OCI-M2 (cell line): ENCODE results near the gene APBB2.
"Not testable (repeated sequence)": the region's sequence is repeated elsewhere in the genome, so short reads cannot be mapped to it uniquely, and the experiment has no call there.

Experiments used
- DNase-seq: peaks from one replicate; lab custom pipeline; 2025; ENCODE audit not compliant: unreplicated experiment; lab: John Stamatoyannopoulos, UW

The APBB2 gene

GRCh38 chr4:40916880-40917279 lies 297.5 kb downstream of the APBB2 start:
- no peak for DNase-seq

DNA sequence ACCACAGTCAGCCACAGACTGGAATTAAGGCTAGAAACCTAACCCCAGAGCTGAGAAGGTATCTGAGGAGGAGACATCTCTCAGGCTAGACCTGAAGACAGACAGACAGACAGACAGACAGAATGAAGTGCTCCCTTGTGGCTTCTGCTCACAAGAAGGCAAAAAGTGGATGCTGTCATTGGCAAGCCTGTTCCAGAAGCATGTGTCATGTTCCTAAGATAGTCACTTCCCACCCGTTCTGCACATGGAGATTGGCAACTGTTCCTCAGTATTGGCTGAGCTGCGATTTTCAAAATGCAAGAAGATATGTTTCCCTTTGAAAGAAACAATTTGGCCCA lies 298.2 kb downstream of the APBB2 start:
- no peak for DNase-seq

DNA sequence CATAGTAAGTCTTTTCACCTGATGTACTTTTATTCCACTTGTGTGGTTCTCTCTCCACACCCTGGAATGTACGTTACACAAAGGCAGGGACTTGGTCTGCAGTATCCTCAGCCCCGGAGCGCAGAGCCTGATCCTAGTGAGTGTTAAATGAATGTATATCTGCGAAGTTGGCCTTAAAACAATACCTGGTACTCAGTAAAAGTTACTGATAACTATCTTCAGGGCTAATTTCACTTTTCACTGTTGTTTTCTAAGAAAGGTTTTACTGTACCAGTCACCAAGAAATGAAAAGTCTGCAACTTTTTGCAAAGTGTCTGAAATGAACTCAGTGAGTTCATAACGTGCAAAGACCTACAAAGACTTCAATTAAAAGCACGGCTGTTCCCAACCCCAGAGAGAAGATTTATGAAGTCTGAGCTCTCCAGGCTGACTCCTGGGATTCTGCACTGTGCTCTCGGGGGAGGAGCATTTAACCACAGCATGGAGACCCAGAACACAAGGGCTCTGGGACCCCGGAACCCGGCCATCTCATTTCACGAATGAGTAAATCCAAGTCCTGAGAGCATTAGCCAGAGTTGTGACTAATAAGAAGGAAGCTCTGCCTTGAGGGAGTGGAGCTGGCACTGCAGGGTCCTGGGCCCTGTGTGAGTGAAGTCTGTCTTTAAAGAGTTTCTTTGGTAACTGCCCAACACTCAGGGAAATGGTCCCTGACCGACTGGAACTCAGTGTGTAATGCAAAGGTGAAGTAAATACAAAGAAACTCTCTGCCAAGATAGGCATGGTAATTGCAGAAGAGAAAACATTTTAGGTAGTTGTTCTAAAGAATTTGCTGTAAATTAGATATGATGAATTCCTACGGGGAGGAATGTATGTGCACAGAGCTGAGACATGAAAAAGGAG lies 298.8 kb downstream of the APBB2 start:
- DNase-seq = no peak

GRCh38 chr4:40912460-40913184 lies 301.7 kb downstream of the APBB2 start:
- DNase-seq = no peak

- DNase-seq = no peak
Observed at GRCh38 chr4:40910706-40911105, 303.6 kb downstream of the APBB2 start.

DNA sequence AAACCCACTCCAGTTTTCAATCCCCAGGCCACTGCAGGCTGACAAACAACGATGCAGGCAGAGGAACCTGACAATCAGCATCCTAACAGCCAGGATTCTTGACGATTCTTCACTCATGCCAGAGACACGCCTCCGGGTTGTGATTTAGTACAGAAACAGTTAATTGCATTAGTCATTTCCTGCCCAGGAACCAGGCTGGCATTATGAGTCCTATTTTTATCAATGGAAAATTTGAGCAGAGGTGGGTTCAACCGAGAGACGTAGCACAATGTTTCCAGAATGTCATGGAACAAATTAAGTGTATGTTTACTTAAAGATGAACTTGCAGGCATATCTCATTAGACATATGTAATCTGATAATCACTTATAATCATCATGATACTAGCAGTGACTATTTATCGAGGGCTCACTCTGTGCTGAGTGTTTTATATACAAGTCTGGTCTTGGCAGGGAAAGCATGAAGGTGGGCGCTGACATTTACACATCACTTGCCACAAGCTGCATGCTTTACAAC lies 304.9 kb downstream of the APBB2 start:
- DNase-seq = no peak

- no peak for DNase-seq
Observed at GRCh38 chr4:40908702-40909362, 305.5 kb downstream of the APBB2 start.

GRCh38 chr4:40908297-40908696 lies 306.0 kb downstream of the APBB2 start:
- DNase-seq = no peak

GRCh38 chr4:40905414-40905813 lies 308.9 kb downstream of the APBB2 start:
- DNase-seq = no peak

DNA sequence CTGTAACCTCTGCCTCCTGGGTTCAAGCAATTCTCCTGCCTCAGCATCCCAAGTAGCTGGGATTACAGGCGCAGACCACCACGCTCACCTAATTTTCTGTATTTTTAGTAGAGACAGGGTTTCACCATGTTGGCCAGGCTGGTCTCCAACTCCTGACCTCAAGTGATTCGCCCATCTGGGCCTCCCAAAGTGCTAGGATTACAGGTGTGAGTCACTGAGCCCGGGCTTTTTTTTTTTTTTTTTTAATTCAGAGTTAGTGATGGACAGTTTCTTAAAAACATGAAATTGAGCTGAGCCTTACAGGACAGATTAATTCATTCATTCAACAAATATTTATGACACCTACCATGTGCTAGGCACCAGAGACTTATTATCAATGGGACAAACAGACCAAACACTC lies 313.8 kb downstream of the APBB2 start:
- not testable (repeated sequence) for DNase-seq

GRCh38 chr4:40897557-40898203 lies 316.7 kb downstream of the APBB2 start:
- DNase-seq = no peak

- no peak for DNase-seq
Observed at GRCh38 chr4:40890764-40891163, 323.6 kb downstream of the APBB2 start.

DNA sequence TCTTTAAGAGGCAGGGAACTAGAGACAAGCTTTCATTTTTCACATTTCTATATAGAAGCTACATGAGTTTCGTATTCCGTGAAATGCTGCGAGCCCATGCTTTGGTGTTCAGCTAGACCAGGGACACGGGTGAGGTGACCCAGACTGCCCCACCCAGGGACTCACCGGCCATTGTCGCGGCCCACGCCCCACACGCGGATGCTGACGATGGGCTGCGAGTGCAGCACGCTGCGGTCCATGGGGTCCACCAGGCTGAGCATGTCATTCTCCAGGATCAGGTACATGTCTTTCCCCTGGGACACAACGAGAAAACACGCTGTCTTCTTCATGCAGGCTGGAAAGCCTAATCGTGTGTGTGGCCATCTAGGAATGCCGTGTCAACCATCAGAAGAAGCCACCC lies 324.1 kb downstream of the APBB2 start:
- no peak for DNase-seq

DNA sequence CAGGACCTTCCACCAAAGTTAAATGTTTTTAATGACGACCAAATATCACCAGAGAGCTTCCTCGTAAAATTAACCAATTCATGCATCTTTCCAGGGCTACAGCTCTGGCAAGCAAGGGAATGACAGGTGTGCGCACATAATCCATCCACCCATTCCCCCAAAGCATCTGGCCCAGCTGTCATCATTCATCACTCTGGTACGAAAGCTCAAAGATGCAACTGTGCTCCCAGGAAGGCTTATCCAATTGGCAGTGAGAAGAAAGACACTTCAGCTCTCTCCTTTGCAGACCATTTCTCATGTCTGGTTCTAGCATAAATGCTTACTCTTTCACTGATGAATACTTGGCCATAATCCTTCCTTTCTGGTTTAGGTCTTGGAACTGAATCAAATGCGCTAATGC lies 325.4 kb downstream of the APBB2 start:
- DNase-seq = no peak

GRCh38 chr4:40887764-40888131 lies 326.6 kb downstream of the APBB2 start:
- DNase-seq = no peak

GRCh38 chr4:40886931-40887763 lies 327.2 kb downstream of the APBB2 start:
- DNase-seq = no peak

DNA sequence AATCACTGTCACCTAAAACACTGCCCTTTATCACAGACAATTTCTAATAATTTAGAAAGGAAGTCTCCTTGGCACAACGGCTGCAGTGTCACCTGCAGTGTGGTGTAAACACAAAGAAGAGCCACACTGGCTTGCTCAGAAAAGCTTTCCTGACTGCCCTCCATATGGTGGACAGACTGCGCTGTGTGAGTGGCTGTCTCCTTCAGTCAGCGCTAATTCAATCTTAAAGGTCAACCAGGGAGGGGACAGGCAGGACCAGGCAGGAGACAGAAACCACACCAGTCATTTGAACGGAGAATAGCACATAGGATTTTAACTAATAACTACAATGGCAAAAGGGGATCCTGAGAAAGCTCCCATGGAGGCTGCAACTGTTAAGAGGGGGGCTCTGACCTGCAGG lies 332.5 kb downstream of the APBB2 start:
- no peak for DNase-seq

DNA sequence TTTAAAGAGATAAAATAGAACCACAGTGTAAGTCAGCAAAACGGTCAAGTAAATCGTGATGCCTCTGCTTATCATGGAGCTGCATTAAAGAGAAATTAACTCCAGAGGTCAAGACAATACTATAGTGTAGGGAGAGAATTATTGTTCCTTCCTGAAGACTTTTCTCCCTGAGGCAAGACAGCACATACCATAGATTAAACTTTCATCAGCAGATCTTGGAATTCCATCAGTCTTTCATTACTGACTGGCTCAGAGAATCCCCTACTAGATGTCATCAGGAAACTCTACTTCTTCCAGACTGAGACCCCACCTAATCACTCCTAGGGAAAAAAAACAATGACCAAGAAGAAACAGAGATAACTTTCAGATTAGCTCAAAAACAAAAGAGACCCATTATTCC lies 333.2 kb downstream of the APBB2 start:
- no peak for DNase-seq

DNA sequence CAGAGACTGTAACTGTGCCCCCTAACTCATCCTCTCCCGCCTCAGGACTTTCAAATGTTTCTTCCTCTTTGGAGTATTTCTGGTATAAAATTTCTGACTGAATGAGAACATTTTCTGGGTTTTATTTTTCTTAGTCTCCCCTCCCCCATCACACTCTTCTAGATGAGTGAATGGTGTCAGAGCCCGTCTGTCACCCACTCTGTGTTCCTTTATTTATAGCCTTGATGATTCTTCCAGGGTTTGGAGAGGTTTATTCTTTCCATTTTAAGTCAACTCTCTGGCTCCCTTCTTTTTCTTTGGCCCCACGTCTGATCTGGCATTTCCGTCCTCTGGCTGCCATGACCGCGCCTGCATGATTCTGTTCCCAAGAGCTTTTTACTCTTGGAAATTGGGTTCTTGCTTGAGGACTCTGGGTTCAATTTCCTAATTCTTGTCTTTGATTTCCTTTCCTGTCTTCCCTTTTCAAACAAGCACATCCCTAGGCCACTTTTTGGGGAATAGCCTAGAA lies 335.7 kb downstream of the APBB2 start:
- DNase-seq = no peak

DNA sequence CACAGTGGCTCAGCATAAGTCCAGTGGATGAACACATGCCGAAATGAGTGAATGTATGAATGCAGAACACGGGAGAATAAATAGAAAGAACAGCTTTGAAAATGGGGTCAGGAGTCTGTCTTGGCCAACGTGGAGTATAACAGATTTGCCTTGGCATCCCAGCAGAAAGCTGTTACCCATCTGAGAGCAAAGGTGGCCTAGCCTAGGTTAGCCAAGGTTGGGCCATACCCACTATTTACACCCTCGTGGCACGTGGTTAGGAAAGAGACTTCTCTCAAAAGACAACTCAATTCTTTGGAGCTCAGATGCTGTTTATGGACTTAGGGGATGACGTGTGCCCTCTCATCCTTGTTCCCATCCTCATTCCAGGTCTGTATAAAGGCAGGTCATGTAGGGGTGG lies 337.3 kb downstream of the APBB2 start:
- DNase-seq = no peak
